Left hindlimb (tissue), 1 donor: ENCODE measurements around the gene BTBD8.

Experiments
- DNase-seq: peaks from one replicate; pipeline ENCODE4 v3.0.0-alpha.2; 2018

The BTBD8 gene

GRCh38 chr1:92094595-92094994 is 14.4 kb downstream of the BTBD8 start:
- DNase-seq = no peak

GRCh38 chr1:92095874-92096273 is 15.7 kb downstream of the BTBD8 start:
- DNase-seq = no peak

DNA sequence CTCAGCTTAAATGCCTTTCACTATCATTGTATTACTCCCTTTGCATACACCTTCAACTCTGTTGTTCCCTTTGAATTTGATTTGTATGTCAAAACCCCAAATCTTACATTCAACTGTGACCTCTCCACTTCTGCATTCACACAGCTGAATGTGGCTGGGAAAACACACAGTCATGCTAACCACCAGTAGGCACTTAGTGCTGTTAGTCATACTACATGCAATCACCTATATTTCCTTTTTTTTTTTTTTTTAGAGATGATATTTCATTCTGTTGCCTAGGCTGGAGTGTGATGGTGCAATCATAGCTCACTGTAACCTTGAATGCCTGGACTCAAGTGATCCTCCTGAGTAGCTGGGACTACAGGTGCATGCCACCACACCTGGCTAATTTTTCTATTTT is 16.2 kb downstream of the BTBD8 start:
- no peak for DNase-seq

DNA sequence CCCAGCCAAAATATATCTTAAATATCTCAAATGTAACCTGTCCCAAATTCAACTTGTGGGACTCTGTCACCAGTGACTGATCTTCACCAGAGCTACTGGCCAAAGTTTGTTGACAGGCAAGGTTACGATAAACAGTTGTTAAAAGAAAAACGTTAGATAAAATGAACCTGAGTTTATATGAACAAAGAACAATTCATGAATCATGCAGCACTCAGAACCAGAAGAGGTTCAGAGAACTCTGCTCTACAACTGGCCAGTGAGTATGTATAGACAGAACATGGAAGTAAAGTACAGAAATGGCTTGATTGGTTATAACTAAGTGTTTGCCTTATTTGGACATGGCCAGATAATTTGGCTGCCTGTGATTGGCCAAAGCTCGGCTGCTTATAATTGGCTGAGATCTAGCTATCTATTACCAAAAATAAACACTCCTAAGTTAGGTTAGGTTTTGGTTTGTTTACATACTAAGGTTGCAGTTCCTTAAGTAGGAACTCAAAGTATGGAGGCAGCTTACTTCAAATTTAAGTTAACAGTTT is 25.5 kb downstream of the BTBD8 start:
- no peak for DNase-seq

GRCh38 chr1:92108631-92109030 is 28.5 kb downstream of the BTBD8 start:
- DNase-seq = no peak

- DNase-seq = no peak
Measured at GRCh38 chr1:92117526-92117925, 37.4 kb downstream of the BTBD8 start.

DNA sequence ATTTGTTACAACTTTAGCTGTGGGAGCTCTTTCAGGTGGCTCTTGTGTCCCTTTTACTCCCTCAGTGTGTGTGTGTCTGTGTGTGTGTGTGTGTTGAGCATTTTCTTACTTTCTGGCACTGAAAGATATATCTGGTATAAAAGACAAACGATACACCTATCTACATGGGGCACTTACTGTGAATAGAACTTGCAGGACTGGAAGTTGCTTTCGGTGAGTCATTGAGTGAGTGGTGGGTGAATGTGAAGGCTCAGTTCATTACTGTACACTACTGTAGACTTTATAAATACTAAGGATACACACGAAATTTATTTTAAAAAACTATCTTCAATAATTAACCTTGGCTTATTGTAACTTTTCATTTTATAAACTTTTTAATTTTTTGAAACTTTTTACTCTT is 38.7 kb downstream of the BTBD8 start:
- no peak for DNase-seq

GRCh38 chr1:92123868-92124267 is 43.7 kb downstream of the BTBD8 start:
- no peak for DNase-seq

- DNase-seq = no peak
Measured at GRCh38 chr1:92125204-92125603, 45.1 kb downstream of the BTBD8 start.

GRCh38 chr1:92126088-92126487 is 45.9 kb downstream of the BTBD8 start:
- no peak for DNase-seq

DNA sequence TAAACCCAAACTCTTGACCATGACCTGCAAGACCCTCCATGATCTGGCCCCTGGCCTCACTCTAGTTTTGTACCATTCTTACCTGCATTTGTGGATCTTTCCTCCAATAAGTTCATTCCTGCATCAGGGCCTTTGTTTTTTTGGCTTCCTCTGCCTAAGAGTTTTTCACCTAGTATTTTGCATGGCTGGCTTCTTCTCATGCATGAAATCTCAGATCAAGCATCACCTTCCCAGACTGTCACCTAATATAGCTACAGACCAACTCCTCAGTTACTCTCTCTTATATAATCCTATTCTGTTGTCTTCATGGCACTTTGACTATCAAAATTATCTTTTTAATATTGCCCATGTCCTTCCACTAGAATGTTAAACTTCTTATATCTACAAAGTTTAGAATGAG is 54.2 kb downstream of the BTBD8 start:
- no peak for DNase-seq

DNA sequence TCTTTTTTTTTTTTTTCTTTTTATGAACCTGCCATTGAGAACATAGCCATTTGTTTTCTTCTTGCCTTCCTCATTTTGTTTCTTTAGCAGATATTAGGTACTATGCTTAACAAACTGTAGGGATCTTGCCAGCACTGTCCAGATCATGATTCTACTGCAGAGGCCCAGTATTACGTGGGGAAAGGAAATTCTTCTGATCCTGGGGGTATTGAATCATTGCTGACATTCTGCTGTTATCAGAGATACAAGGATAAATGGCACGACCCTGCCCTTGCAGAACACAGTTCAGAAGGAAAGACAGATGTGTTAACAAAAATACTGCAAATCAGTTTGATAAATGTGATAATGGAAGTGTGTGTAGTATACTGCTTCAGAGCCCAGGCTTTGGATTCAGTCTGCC is 56.2 kb downstream of the BTBD8 start:
- DNase-seq = no peak

- DNase-seq = no peak
Measured at GRCh38 chr1:92154934-92155333, 74.8 kb downstream of the BTBD8 start.

DNA sequence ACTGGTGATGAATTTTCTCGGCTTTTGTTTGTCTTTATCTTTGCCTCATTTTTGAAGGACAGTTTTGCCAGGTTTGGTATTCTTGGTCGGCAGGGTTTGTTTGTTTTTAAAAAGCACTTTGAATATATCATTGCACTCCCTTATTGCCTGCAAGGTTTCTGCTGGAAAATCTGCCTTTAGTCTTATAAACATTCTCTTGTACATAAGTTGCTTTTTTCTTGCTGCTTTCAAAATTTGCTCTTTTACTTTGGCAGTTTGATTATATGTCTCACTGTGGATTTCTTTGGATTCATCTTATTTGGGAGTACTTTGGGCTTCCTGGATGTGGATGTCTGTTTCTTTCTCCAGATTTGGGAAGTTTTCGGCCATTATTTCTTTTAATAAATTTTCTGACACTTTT is 79.4 kb downstream of the BTBD8 start:
- no peak for DNase-seq

DNA sequence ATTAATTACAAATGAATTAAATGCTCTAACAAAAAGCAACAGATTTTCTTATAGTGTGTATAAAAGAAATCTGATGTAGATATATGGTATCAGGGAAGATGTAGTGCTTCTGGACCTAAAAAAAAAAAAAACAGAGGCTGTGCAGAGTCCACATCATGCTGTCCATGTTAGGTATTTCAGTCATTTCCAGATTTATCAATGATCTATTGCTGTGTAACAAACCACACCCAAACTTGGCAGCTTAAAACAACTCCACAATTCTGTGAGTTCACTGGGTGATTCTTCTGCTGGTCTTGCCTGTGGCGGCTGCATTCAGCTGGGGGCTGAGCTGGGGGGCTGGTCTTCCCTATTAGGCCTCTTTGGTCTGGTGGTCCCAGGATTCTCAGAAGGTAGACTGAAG is 85.2 kb downstream of the BTBD8 start:
- DNase-seq = no peak

DNA sequence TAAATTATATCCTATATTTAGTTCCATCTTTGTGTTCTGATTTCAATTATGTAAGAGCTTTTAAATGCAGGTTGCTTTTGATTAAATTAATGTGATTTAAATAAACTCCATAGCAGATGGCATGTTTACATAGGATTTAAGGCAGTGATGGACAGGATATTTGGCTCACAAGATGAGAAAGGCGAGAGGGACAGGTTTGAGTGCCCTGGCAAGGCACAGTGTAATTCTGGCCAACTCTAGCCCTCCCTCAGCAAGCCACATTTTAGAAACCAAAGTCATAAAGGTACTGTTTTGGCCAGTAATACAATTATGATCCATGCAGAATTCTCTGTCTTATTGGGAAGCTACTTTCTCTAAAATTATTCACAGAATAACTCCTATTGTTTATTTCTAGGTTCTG is 87.0 kb downstream of the BTBD8 start:
- no peak for DNase-seq

DNA sequence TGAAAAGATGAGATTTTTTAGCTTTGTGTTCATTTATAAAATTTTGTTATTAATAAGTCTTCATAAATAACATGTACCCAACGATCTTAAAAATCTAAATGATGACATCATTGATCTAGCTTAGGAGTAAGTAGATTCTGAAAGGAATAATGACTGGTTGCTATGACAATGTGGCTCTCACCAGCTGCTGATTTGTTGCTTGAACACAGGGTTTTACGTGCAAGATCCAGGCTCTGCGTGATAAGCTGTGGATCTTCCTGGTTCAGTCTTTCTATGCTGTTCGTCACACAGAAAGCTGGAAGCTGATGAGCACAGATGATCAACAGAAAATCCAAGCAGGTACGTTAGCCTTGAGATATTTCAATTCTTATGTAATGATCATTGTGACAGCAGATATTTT is 88.5 kb downstream of the BTBD8 start:
- no peak for DNase-seq

- DNase-seq = no peak
Measured at GRCh38 chr1:92169214-92170005, 89.3 kb downstream of the BTBD8 start.

DNA sequence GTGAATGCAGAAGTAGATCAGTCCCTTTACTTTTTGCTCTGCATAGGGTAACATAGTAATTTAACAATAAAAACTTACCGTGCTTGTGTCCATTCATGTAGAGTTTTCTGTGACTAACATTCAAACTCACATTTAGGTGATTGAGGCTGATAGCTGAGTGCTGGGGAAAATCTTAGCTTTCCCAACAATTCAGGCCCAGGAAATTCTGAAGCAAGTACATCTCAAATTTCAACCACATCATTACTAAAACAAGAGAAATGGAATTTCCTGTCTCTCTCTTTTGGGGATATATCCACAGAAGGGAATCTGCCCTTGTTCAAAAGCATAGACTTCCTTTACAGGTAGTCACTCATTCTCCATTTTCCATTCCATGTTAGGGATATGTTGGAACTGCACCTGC is 104.5 kb downstream of the BTBD8 start:
- DNase-seq = no peak

DNA sequence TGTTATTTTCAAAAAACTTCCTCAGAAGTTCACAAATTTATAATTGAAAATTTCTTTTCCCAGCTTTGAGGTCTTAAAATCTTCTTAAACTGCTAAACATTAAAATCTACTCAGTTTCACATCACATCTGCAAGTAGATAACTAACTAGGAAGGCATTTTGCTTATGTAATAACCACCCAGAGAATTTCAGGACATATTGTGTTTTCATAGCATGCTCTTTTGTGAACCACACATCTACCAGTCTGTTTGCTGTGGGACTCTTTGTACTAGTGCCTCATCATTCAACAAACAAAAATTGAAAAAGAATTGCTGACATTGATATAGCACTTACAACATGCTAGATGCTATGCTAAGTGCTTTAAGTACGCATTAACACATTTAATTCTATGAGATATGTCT is 105.9 kb downstream of the BTBD8 start:
- no peak for DNase-seq

- DNase-seq = no peak
Measured at GRCh38 chr1:92188436-92189255, 108.5 kb downstream of the BTBD8 start.

DNA sequence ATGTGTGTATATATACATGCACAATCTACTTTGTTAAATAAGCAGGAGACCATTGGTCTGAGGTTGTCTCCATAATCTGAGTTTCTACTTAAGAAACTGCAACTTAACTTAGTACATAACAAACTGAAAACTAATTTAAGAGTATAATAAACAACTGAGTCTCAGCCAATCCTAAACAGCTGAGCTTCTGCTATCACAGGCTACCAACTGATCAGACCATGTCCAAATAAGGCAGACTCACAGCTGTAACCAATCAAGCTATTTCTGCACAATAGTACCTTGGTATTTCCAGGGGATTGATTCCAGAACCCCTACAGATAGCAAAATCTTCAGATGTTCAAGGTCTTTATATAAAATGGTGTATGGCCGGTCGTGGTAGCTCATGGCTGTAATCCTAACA is 111.6 kb downstream of the BTBD8 start:
- no peak for DNase-seq

GRCh38 chr1:92192246-92192645 is 112.1 kb downstream of the BTBD8 start:
- no peak for DNase-seq

- no peak for DNase-seq
Measured at GRCh38 chr1:92194511-92194910, 114.4 kb downstream of the BTBD8 start.
